Measurements from ENCODE around the gene PLA2G15. TPM values are rescaled to one million over a fixed set of nuclear protein-coding genes. Genes with fewer than 3 reads are reported as not detected.

Gene PLA2G15
- total RNA-seq, 1 donor from 2014 or later: 30.4 TPM

- no peak for DNase-seq
- no peak overlapping the region for H3K4me3 ChIP-seq
- H3K9me3 ChIP-seq: no peaks in the 10 kb centered on the region
- H3K4me1 ChIP-seq: no peaks in the 10 kb centered on the region
- H3K27me3 ChIP-seq: no peaks in the 10 kb centered on the region
- H3K36me3 ChIP-seq: peaks cover 4% of the 10 kb centered on the region
- no peak overlapping the region for H3K27ac ChIP-seq
- TF ChIP-seq CTCF (IDR thresholded peaks at IDR 0.05): no peak
- no peak for ATAC-seq
- intact Hi-C loops (cut with DNase I): no loop called here
Measured at GRCh38 chr16:68214726-68215125, 30.4 kb upstream of the PLA2G15 start.

- Histone ChIP-seq H3K27me3 (no peaks in the 10 kb centered on the region), H3K27ac (no peak overlapping the region), H3K4me1 (no peaks in the 10 kb centered on the region), H3K9me3 (no peaks in the 10 kb centered on the region), H3K4me3 (no peak overlapping the region), H3K36me3 (peaks cover 4% of the 10 kb centered on the region)
- ATAC-seq: no peak
- TF ChIP-seq CTCF (IDR thresholded peaks at IDR 0.05): no peak
- intact Hi-C loops (cut with DNase I): no loop called here
- DNase-seq: no peak
Measured at GRCh38 chr16:68215302-68215701, 29.9 kb upstream of the PLA2G15 start.

- Histone ChIP-seq H3K36me3 (peaks cover 6% of the 10 kb centered on the region), H3K27me3 (no peaks in the 10 kb centered on the region), H3K27ac (no peak overlapping the region), H3K4me1 (no peaks in the 10 kb centered on the region), H3K9me3 (no peaks in the 10 kb centered on the region), H3K4me3 (no peak overlapping the region)
- DNase-seq (no peak), ATAC-seq (no peak)
- no peak for TF ChIP-seq CTCF (IDR thresholded peaks at IDR 0.05)
- intact Hi-C loops (cut with DNase I): no loop called here
Measured at GRCh38 chr16:68216240-68216639, 28.9 kb upstream of the PLA2G15 start.

- H3K27me3 ChIP-seq: no peaks in the 10 kb centered on the region
- no peak for DNase-seq
- H3K27ac ChIP-seq: no peak overlapping the region
- intact Hi-C loops (cut with DNase I): no loop called here
- no peak overlapping the region for H3K4me3 ChIP-seq
- TF ChIP-seq CTCF (IDR thresholded peaks at IDR 0.05): no peak
- peaks cover 15% of the 10 kb centered on the region for H3K36me3 ChIP-seq
- no peaks in the 10 kb centered on the region for H3K9me3 ChIP-seq
- H3K4me1 ChIP-seq: no peaks in the 10 kb centered on the region
- no peak for ATAC-seq
Measured at GRCh38 chr16:68217506-68217905, 27.7 kb upstream of the PLA2G15 start.

- ATAC-seq: peak; percentile 39
Measured at GRCh38 chr16:68219725-68220351, 25.3 kb upstream of the PLA2G15 start.

More at GRCh38 chr16:68219725-68220351, 25.3 kb upstream of the PLA2G15 start:
- Histone ChIP-seq H3K27me3 (no peaks in the 10 kb centered on the region), H3K36me3 (peaks cover 17% of the 10 kb centered on the region), H3K27ac (no peak overlapping the region), H3K9me3 (no peaks in the 10 kb centered on the region), H3K4me1 (no peaks in the 10 kb centered on the region), H3K4me3 (no peak overlapping the region)
- DNase-seq: no peak
- TF ChIP-seq CTCF (IDR thresholded peaks at IDR 0.05): no peak
- intact Hi-C loops (cut with DNase I): no loop called here

Data from upper lobe of right lung (tissue), 1 donor.